HG03378 (cell line): ENCODE measurements around the gene AGBL5.
"Not testable (repeated sequence)": the region's sequence is repeated elsewhere in the genome, so short reads cannot be mapped to it uniquely, and the experiment has no call there.

ENCODE experiments used
- ATAC-seq: cut with Tn5 transposase; IDR thresholded peaks from one replicate; pipeline ENCODE4 v1.9.1; 2021; ENCODE audit warnings: mild to moderate bottlenecking, moderate library complexity; ENCODE audit not compliant: unreplicated experiment

Gene AGBL5

GRCh38 chr2:27109083-27109482 lies 57.6 kb downstream of the AGBL5 start:
- ATAC-seq: no peak

DNA sequence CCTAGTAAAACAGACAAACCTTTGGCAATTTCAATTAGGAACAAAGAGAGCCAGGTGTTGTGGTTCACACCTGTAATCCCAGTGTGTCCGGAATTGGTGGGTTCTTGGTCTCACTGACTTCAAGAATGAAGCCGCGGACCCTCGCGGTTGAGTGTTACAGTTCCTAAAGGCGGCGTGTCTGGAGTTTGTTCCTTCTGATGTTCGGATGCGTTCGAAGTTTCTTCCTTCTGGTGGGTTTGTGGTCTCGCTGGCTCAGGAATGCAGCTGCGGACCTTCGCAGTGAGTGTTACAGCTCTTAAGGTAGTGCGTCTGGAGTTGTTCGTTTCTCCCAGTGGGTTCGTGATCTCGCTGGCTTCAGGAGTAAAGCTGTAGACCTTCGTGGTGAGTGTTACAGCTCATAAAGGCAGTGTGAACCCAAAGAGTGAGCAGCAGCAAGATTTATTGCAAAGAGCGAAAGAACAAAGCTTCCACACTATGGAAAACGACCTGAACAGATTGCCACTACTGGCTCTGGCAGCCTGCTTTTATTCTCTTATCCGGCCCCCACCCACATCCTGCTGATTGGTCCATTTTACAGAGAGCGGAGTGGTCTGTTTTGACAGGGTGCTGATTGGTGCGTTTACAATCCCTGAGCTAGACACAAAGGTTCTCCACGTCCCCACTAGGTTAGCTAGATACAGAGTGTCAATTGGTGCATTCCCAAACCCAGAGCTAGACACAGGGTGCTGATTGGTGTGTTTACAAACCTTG lies 59.3 kb downstream of the AGBL5 start:
- ATAC-seq: not testable (repeated sequence)

GRCh38 chr2:27111392-27112078 lies 60.1 kb downstream of the AGBL5 start:
- not testable (repeated sequence) for ATAC-seq

- no peak for ATAC-seq
These were observed 64.1 kb downstream of the AGBL5 start for GRCh38 chr2:27115519-27115918.

DNA sequence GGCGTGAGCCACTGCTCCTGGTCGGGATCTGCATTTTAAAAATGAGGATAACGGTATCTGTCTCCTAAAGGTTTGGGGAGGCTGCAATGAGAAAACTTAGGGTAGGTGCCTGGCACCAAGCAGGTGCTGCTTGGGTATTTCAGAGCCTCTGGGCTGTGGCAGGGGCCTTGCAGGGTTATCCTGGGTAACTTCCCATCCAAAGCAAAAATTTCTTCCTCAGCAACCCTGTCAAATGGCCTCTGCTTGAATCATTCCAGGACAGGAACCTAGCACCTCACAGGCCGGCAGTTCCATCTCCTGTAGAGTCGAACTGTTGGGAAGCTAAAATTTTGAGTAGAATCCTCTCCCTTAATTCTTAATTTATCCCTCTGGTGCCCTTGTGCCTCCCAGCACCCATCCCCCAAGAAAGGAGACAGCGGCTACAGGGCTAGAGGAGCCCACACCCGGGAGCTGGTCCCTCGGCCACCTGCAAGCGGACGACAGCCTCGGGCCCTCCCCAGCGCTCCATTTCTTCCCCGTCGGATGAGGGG lies 66.6 kb downstream of the AGBL5 start:
- ATAC-seq: no peak

- ATAC-seq: no peak
These were observed 67.3 kb downstream of the AGBL5 start, which contains the start of gene CGREF1 for GRCh38 chr2:27118525-27119329. CGREF1 (minus strand) TSS chr2:27119128; CDS start chr2:27104366, 14,762 bp downstream.

DNA sequence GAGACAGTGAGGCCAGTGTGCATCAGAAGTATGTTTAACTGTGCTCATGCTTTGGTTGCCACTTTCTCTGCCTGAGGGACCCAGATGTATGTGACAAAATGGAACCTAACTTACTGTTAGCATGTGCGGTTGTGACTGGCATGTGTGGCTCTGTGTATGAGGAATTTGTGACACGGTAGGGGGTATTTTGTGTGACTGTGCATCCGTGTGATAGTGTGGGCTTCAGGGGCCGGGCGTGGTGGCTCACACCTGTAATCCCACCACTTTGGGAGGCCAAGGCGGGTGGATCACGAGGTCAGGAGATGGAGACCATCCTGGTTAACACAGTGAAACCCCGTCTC lies 67.8 kb downstream of the AGBL5 start:
- not testable (repeated sequence) for ATAC-seq
